ENCODE data around the gene ANGPTL1. TPM values are rescaled to one million over a fixed set of nuclear protein-coding genes. Genes with fewer than 3 reads are reported as not detected.

ANGPTL1 gene
- total and polyA plus RNA-seq, 2 of the 13 experiments (the other 11 are each of a cell fraction or from before 2014, with no cell fraction given) = 2.9 to 9.3 TPM

DNA sequence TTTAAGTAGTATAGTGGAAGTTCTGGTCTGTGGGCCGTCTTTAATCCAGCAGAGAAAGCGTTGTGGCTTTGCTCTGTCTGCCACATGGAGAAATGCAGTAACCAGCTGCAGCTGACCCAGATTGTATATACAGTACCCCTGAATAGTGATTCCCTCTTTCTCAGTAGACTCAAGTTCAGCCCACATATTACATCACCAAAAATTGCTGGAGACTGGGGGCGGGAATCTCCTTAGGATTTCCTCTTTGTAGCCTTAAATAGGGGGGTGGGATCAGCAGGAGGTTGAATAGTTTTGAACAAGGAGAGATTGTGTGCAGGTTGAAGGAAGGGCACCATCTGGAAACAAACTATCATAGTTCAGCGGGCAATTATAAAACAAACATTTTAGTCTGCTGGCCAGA lies at the start of gene ANGPTL1 (continued):
- TF ChIP-seq, protein P1, sequence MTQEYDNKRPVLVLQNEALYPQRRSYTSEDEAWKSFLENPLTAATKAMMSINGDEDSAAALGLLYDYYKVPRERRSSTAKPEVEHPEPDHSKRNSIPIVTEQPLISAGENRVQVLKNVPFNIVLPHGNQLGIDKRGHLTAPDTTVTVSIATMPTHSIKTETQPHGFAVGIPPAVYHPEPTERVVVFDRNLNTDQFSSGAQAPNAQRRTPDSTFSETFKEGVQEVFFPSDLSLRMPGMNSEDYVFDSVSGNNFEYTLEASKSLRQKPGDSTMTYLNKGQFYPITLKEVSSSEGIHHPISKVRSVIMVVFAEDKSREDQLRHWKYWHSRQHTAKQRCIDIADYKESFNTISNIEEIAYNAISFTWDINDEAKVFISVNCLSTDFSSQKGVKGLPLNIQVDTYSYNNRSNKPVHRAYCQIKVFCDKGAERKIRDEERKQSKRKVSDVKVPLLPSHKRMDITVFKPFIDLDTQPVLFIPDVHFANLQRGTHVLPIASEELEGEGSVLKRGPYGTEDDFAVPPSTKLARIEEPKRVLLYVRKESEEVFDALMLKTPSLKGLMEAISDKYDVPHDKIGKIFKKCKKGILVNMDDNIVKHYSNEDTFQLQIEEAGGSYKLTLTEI (CRISPR knock-in tag; conservative IDR thresholded peaks at IDR 0.05) = no peak
- TF ChIP-seq ZNF460 (CRISPR knock-in tag; IDR thresholded peaks at IDR 0.05; ENCODE audit: borderline replicate concordance) (no peak), ZNF564 (CRISPR knock-in tag; IDR thresholded peaks at IDR 0.05) (no peak), RCOR2 (CRISPR knock-in tag; IDR thresholded peaks at IDR 0.05) (no peak), U2AF1 (optimal IDR thresholded peaks at IDR 0.05; ENCODE audit: low read depth, low read length) (no peak), SAP130 (CRISPR knock-in tag; IDR thresholded peaks at IDR 0.05; ENCODE audit: low read depth) (peak; percentile 26), NFE2 (CRISPR knock-in tag; IDR thresholded peaks at IDR 0.05) (no peak), ZNF577 (CRISPR knock-in tag; IDR thresholded peaks at IDR 0.05; ENCODE audit: borderline replicate concordance, low read depth) (no peak), CBX5 (CRISPR knock-in tag; IDR thresholded peaks at IDR 0.05; ENCODE audit: borderline replicate concordance) (no peak), KDM5A (IDR thresholded peaks at IDR 0.05; ENCODE audit: borderline replicate concordance, low read length) (no peak), ZKSCAN8 (CRISPR knock-in tag; IDR thresholded peaks at IDR 0.05; ENCODE audit: borderline replicate concordance) (no peak), ZNF615 (CRISPR knock-in tag; IDR thresholded peaks at IDR 0.05; ENCODE audit: borderline replicate concordance) (no peak), KLF6 (CRISPR knock-in tag; IDR thresholded peaks at IDR 0.05) (no peak), ZNF619 (CRISPR knock-in tag; IDR thresholded peaks at IDR 0.05) (no peak), SRY (CRISPR knock-in tag; IDR thresholded peaks at IDR 0.05) (no peak), HES4 (CRISPR knock-in tag; IDR thresholded peaks at IDR 0.05; ENCODE audit: borderline replicate concordance) (no peak), NFYB (CRISPR knock-in tag; IDR thresholded peaks at IDR 0.05) (no peak), ZNF547 (CRISPR knock-in tag; IDR thresholded peaks at IDR 0.05) (no peak), ISL2 (CRISPR knock-in tag; IDR thresholded peaks at IDR 0.05) (peak; percentile 59; the same call in 1 of the 2 replicates), PPARG (CRISPR knock-in tag; conservative IDR thresholded peaks at IDR 0.05) (0 out of 2 replicates have a peak, but pooled peaks have one; percentile 25)
- TF ChIP-seq, protein P2, sequence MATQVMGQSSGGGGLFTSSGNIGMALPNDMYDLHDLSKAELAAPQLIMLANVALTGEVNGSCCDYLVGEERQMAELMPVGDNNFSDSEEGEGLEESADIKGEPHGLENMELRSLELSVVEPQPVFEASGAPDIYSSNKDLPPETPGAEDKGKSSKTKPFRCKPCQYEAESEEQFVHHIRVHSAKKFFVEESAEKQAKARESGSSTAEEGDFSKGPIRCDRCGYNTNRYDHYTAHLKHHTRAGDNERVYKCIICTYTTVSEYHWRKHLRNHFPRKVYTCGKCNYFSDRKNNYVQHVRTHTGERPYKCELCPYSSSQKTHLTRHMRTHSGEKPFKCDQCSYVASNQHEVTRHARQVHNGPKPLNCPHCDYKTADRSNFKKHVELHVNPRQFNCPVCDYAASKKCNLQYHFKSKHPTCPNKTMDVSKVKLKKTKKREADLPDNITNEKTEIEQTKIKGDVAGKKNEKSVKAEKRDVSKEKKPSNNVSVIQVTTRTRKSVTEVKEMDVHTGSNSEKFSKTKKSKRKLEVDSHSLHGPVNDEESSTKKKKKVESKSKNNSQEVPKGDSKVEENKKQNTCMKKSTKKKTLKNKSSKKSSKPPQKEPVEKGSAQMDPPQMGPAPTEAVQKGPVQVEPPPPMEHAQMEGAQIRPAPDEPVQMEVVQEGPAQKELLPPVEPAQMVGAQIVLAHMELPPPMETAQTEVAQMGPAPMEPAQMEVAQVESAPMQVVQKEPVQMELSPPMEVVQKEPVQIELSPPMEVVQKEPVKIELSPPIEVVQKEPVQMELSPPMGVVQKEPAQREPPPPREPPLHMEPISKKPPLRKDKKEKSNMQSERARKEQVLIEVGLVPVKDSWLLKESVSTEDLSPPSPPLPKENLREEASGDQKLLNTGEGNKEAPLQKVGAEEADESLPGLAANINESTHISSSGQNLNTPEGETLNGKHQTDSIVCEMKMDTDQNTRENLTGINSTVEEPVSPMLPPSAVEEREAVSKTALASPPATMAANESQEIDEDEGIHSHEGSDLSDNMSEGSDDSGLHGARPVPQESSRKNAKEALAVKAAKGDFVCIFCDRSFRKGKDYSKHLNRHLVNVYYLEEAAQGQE (IDR thresholded peaks at IDR 0.05; ENCODE audit: borderline replicate concordance in 1 of 2, low read depth in 1 of 2, low read length in 2 of 2) = 0 out of 4 replicates have a peak, but pooled peaks of 1 of the 2 experiments have one; percentile 23
- TF ChIP-seq, protein P3, sequence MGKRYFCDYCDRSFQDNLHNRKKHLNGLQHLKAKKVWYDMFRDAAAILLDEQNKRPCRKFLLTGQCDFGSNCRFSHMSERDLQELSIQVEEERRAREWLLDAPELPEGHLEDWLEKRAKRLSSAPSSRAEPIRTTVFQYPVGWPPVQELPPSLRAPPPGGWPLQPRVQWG (CRISPR knock-in tag; IDR thresholded peaks at IDR 0.05; ENCODE audit: borderline replicate concordance, low read depth) = no peak
- TF ChIP-seq, protein P4, sequence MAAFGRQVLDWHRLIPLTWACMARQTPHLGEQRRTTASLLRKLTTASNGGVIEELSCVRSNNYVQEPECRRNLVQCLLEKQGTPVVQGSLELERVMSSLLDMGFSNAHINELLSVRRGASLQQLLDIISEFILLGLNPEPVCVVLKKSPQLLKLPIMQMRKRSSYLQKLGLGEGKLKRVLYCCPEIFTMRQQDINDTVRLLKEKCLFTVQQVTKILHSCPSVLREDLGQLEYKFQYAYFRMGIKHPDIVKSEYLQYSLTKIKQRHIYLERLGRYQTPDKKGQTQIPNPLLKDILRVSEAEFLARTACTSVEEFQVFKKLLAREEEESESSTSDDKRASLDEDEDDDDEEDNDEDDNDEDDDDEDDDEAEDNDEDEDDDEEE (CRISPR knock-in tag; IDR thresholded peaks at IDR 0.05) = no peak
- TF ChIP-seq, protein P5, sequence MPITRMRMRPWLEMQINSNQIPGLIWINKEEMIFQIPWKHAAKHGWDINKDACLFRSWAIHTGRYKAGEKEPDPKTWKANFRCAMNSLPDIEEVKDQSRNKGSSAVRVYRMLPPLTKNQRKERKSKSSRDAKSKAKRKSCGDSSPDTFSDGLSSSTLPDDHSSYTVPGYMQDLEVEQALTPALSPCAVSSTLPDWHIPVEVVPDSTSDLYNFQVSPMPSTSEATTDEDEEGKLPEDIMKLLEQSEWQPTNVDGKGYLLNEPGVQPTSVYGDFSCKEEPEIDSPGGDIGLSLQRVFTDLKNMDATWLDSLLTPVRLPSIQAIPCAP (CRISPR knock-in tag; IDR thresholded peaks at IDR 0.05; ENCODE audit: low read depth) = no peak
